Thyroid gland (tissue), 4 donors: ENCODE results near the gene ITIH5.

Experiments
- CTCF ChIP-seq, 6 experiments: fragments of 200-600 bp in 3 of 6; fragments of 450-650 bp in 3 of 6; sonication (generic) in 3 of 6; IDR thresholded peaks; one replicate each; pipeline ENCODE4 v1.5.1; 2016 to 2019; ENCODE audit warnings: antibody characterized with exemption in 6 of 6, mild to moderate bottlenecking in 2 of 6, inconsistent platforms in 1 of 6, moderate library complexity in 1 of 6
- POLR2A ChIP-seq, 2 donors: fragments of 450-650 bp; IDR thresholded peaks; one replicate each; pipeline ENCODE4 v1.6.1; 2017; ENCODE audit warnings: antibody characterized with exemption in 2 of 2, mild to moderate bottlenecking in 2 of 2, moderate library complexity in 1 of 2

- TF ChIP-seq CTCF (IDR thresholded peaks at IDR 0.05): no peak
- no peak for TF ChIP-seq POLR2A (IDR thresholded peaks at IDR 0.05)
Observed at GRCh38 chr10:7571981-7572380, 94.8 kb downstream of the ITIH5 start.
